GM19324 (cell line): ENCODE measurements around the gene EXOC6.
"Not testable (repeated sequence)": the region's sequence is repeated elsewhere in the genome, so short reads cannot be mapped to it uniquely, and the experiment has no call there.

Source experiments
- ATAC-seq: cut with Tn5 transposase; IDR thresholded peaks from one replicate; pipeline ENCODE4 v1.9.1; 2021; ENCODE audit warnings: mild to moderate bottlenecking, moderate library complexity; ENCODE audit not compliant: unreplicated experiment, low FRiP score

EXOC6 gene

GRCh38 chr10:92876509-92877036, 28.3 kb downstream of the EXOC6 start:
- no peak for ATAC-seq

- ATAC-seq, result no peak
Measured at GRCh38 chr10:92880233-92880861, 32.0 kb downstream of the EXOC6 start.

- no peak for ATAC-seq
Measured at GRCh38 chr10:92880917-92881316, 32.6 kb downstream of the EXOC6 start.

GRCh38 chr10:92886334-92886961, 38.1 kb downstream of the EXOC6 start:
- no peak for ATAC-seq

GRCh38 chr10:92890471-92890870, 42.2 kb downstream of the EXOC6 start:
- no peak for ATAC-seq

- no peak for ATAC-seq
Measured at GRCh38 chr10:92891885-92892690, 43.8 kb downstream of the EXOC6 start.

- no peak for ATAC-seq
Measured at GRCh38 chr10:92892691-92893054, 44.4 kb downstream of the EXOC6 start.

DNA sequence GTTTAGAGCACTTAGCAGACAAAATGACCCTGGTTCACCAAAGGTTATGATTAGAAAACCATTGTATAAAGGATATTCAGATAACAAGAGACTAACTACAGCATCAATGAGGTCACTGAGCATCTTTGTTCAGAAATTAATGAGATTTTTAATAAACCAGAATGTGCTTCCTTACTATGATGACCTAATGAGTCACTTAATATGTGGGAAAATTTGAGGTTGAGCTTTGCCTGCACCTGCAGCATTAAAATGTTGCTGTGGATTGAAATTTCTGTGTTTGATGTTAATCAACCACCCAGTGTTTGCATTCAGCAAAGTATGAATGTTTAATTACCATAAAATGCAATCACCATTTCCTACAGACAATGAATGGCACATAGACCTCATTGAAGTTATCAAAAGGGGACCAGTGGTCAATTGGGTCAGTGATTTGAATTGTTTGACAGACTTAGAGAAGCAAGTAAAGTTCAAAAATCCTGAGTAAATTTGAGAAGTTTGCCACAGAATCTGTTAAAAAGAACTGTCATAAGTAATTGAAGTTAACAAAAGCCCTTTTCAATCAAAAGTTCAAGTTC, 45.8 kb downstream of the EXOC6 start:
- no peak for ATAC-seq

DNA sequence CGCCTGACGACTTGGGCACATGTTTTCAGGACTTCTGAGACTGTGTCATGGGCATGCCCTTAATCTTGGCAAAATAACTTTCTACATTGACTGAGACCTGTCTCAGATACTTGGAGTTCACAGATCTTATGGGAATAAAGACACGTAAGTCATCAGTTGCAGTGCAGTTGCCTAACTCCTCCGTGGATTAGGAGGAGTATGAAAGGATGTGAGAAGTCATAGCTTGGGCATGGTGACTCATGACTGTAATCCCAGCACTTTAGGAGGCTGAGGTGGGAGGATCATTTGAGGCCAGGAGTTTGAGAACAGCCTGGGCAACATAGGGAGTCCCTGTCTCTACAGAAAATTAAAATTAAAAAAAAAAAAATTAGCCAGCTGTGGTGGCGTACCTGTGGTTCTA, 49.6 kb downstream of the EXOC6 start:
- no peak for ATAC-seq

GRCh38 chr10:92901819-92902251, 53.5 kb downstream of the EXOC6 start:
- no peak for ATAC-seq

- ATAC-seq, result no peak
Measured at GRCh38 chr10:92903633-92904032, 55.3 kb downstream of the EXOC6 start.

- ATAC-seq, result no peak
Measured at GRCh38 chr10:92907280-92907679, 59.0 kb downstream of the EXOC6 start.

- ATAC-seq, result not testable (repeated sequence)
Measured at GRCh38 chr10:92912631-92913030, 64.3 kb downstream of the EXOC6 start.

DNA sequence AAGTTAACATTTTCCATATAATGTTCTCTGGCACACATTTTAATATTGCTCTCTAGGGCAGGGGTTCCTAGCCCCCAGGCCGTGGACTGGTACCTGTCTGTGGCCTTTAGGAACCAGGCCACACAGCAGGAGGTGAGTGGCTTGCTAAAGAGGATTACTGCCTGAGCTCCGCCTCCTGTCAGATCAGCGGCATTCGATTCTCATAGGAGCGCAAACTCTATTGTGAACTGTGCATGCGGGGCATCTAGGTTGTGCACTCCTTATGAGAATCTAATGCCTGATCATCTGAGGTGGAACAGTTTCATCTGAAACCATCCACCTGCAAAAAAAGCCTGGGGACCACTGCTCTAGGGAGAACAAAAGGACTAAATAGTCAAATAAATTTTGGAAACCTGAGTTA, 65.7 kb downstream of the EXOC6 start:
- ATAC-seq, result no peak

- ATAC-seq, result no peak
Measured at GRCh38 chr10:92914478-92915325, 66.4 kb downstream of the EXOC6 start.

DNA sequence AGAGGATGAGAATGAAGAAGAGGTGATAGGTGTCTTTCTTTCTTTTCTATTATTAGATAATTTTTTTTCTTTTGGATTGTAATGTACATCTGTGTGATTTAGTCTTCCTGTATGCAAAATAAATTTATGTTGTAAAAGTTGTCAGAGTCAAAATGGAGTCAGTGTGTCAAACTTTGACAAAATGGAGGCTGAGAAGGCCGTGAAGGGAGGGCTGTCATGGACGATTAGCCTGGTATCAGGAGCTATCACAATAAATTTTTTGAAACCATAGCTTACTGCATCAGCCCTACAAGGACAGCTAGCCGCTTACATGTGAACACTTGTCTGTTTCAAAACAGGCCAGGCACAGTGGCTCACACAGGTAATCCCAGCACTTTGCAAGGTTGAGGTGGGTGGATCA, 67.6 kb downstream of the EXOC6 start:
- no peak for ATAC-seq

- no peak for ATAC-seq
Measured at GRCh38 chr10:92916433-92916832, 68.1 kb downstream of the EXOC6 start.

DNA sequence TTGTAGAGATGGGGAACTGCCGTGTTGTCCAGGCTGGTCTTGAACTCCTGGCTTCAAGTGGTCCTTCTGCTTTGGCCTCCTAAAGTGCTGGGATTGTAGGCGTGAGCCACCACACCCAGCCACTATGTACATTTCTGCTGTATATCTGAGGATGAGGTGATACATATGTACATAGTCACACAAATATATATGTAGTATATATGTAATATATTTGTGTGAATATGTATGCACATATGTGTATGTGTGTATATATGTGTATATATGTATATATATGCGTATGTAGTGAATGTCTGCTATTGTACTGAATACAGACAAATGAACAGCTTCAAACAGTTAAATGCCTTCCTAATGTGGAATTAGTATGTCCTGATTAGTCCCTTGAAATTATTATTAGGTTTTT, 70.3 kb downstream of the EXOC6 start:
- ATAC-seq, result no peak

- no peak for ATAC-seq
Measured at GRCh38 chr10:92920866-92921265, 72.5 kb downstream of the EXOC6 start.

GRCh38 chr10:92923416-92923815, 75.1 kb downstream of the EXOC6 start:
- no peak for ATAC-seq
